Glutamatergic neuron (in vitro differentiated cells): Measurements from ENCODE around the gene CAMKK2. TPM values are rescaled to one million over a fixed set of nuclear protein-coding genes. Genes with fewer than 3 reads are reported as not detected.
"Not testable (repeated sequence)": the region's sequence is repeated elsewhere in the genome, so short reads cannot be mapped to it uniquely, and the experiment has no call there.

Experiments
- DNase-seq: peaks from one replicate; pipeline ENCODE4 v3.0.0; 2022
- H3K27ac Mint-ChIP-seq: one replicate; pipeline ENCODE4 v1.8.0; 2020; ENCODE audit warnings: mild to moderate bottlenecking, mixed read lengths, inconsistent platforms; ENCODE audit not compliant: unreplicated experiment
- H3K27me3 Mint-ChIP-seq: one replicate; pipeline ENCODE4 v1.8.0; 2020; ENCODE audit warnings: mild to moderate bottlenecking, moderate library complexity, mixed read lengths, inconsistent platforms; ENCODE audit not compliant: unreplicated experiment
- H3K36me3 Mint-ChIP-seq: one replicate; pipeline ENCODE4 v1.8.0; 2020; ENCODE audit warnings: mild to moderate bottlenecking, mixed read lengths, inconsistent platforms; ENCODE audit not compliant: unreplicated experiment
- H3K4me1 Mint-ChIP-seq: one replicate; pipeline ENCODE4 v1.8.0; 2020; ENCODE audit warnings: mild to moderate bottlenecking, low read depth, mixed read lengths, inconsistent platforms; ENCODE audit not compliant: unreplicated experiment
- H3K4me3 Mint-ChIP-seq: one replicate; pipeline ENCODE4 v1.8.0; 2020; ENCODE audit warnings: mild to moderate bottlenecking, mixed read lengths, inconsistent platforms; ENCODE audit not compliant: unreplicated experiment
- H3K9me3 Mint-ChIP-seq: one replicate; pipeline ENCODE4 v1.8.0; 2020; ENCODE audit warnings: mild to moderate bottlenecking, moderate library complexity, mixed read lengths, inconsistent platforms; ENCODE audit not compliant: unreplicated experiment
- total RNA-seq: library from RNA; stranded (reverse); fragmentation: NEBNext Ultra II Directional; extraction: Animal tissue kit (Norgen Biotek cat#: 25700); gene quantifications from one replicate; pipeline ENCODE4 v1.2.1, GENCODE V29; 2021; ENCODE audit not compliant: unreplicated experiment
- TF ChIP-seq, protein P1 (sequence below): fragments of 200-600 bp; sonication (generic); IDR thresholded peaks from one replicate; pipeline ENCODE4 v1.5.0; 2021; ENCODE audit not compliant: partially characterized antibody, unreplicated experiment

Gene CAMKK2
- total RNA-seq, 1 donor from 2014 or later, result 50.2 TPM

DNA sequence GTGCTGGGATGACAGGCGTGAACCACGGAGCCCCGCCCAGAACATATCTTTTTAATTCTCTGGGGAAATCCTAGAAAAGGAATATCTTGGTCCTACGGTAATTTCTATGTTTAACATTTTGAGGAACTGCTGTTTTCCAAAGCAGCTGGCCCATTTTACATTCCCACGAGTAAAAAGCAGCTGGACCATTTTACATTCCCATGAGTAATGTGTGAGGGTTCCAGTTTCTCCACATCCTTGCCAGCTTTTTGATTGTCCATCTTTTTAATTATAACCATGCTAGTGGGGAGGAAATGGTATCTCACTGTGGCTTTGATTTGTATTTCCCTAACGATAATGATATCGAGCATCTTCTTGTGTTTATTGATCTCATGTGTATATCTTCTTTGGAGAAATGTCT is 91.0 kb downstream of the CAMKK2 start:
- TF ChIP-seq, protein P1, sequence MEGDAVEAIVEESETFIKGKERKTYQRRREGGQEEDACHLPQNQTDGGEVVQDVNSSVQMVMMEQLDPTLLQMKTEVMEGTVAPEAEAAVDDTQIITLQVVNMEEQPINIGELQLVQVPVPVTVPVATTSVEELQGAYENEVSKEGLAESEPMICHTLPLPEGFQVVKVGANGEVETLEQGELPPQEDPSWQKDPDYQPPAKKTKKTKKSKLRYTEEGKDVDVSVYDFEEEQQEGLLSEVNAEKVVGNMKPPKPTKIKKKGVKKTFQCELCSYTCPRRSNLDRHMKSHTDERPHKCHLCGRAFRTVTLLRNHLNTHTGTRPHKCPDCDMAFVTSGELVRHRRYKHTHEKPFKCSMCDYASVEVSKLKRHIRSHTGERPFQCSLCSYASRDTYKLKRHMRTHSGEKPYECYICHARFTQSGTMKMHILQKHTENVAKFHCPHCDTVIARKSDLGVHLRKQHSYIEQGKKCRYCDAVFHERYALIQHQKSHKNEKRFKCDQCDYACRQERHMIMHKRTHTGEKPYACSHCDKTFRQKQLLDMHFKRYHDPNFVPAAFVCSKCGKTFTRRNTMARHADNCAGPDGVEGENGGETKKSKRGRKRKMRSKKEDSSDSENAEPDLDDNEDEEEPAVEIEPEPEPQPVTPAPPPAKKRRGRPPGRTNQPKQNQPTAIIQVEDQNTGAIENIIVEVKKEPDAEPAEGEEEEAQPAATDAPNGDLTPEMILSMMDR, result no peak
- no peak for DNase-seq
- Mint-ChIP-seq H3K27ac (no peak overlapping the region), H3K4me3 (no peak overlapping the region), H3K36me3 (peaks cover 5% of the 10 kb centered on the region), H3K27me3 (peaks cover 5% of the 10 kb centered on the region), H3K4me1 (peaks cover 1% of the 10 kb centered on the region), H3K9me3 (peaks cover 2% of the 10 kb centered on the region)

GRCh38 chr12:121203482-121203881 is 93.0 kb downstream of the CAMKK2 start:
- Mint-ChIP-seq H3K4me3 (no peak overlapping the region), H3K9me3 (peaks cover 2% of the 10 kb centered on the region), H3K27me3 (peaks cover 1% of the 10 kb centered on the region), H3K27ac (no peak overlapping the region), H3K4me1 (peaks cover 1% of the 10 kb centered on the region), H3K36me3 (peaks cover 5% of the 10 kb centered on the region)
- no peak for DNase-seq
- TF ChIP-seq, protein P1, result no peak

GRCh38 chr12:121202407-121203355 is 93.8 kb downstream of the CAMKK2 start:
- peaks cover 1% of the 10 kb centered on the region for H3K27me3 Mint-ChIP-seq
- H3K4me3 Mint-ChIP-seq, result no peak overlapping the region
- no peak for DNase-seq
- H3K27ac Mint-ChIP-seq, result no peak overlapping the region
- TF ChIP-seq, protein P1, result no peak
- H3K36me3 Mint-ChIP-seq, result peaks cover 5% of the 10 kb centered on the region
- peaks cover 1% of the 10 kb centered on the region for H3K4me1 Mint-ChIP-seq
- H3K9me3 Mint-ChIP-seq, result peaks cover 2% of the 10 kb centered on the region

- H3K27me3 Mint-ChIP-seq, DNase-seq, H3K4me3 Mint-ChIP-seq, H3K9me3 Mint-ChIP-seq, H3K27ac Mint-ChIP-seq, H3K4me1 Mint-ChIP-seq, H3K36me3 Mint-ChIP-seq: not testable (repeated sequence)
Observed at GRCh38 chr12:121201140-121201539, 95.4 kb downstream of the CAMKK2 start.

DNA sequence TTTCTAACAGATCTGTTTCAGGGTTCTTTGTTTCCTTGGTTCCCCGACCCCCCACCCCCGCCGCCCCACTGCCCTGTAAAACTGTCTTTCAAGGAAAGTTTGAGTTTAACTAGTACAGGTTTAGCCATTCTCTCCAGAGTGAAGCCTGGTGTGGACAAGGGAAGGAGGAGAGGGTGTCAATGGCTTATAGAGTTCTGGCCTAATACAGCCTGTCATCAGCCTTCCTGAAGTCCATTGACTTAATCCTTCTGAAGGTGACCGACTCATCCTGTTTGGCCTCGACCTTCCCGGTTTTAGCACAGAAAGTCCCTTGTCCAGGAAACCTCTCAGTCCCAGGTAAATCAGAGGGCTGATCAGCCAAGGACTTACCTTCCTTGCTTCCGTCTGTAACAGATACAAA is 97.6 kb downstream of the CAMKK2 start:
- Mint-ChIP-seq H3K27me3 (no peaks in the 10 kb centered on the region), H3K4me3 (no peak overlapping the region), H3K9me3 (no peaks in the 10 kb centered on the region), H3K4me1 (no peaks in the 10 kb centered on the region), H3K36me3 (no peaks in the 10 kb centered on the region), H3K27ac (no peak overlapping the region)
- DNase-seq, result no peak
- TF ChIP-seq, protein P1, result no peak
